K562 (cell line): Measurements from ENCODE around the gene CUEDC2. TPM values are rescaled to one million over a fixed set of nuclear protein-coding genes. Genes with fewer than 3 reads are reported as not detected.

Source experiments
- ATAC-seq: fragments of 200-7000 bp; cut with Tn5 transposase; 3 replicates; pipeline ENCODE4 v1.9.1; 2020; ENCODE audit warnings: moderate library complexity
- BruUV-seq: library from RNA; stranded (reverse); fragments of 400-500 nt; replicated peaks from 2 replicates; lab custom pipeline; 2021; lab: Mats Ljungman, UMichigan
- CTCF ChIA-PET: fragments of 300-600 bp; formaldehyde crosslinking; extraction: SDS; loops from one replicate; lab custom pipeline; 2021; ENCODE audit warnings: low intra/inter-chr PET ratio; lab: Yijun Ruan, JAX
- POLR2A ChIA-PET: fragments of 300-600, 350-650 bp; sonication (Branson Sonifier 250); formaldehyde crosslinking; extraction: SDS; loops from one replicate; lab custom pipeline; 2021; ENCODE audit warnings: antibody characterized with exemption, inconsistent platforms; lab: Yijun Ruan, JAX
- DNase-seq, 4 experiments: peaks; one replicate each; pipeline versions ENCODE4 v3.0.0 to v3.0.0-alpha.2; 2011 to 2018; ENCODE audit warnings: low spot score in 3 of 4, mixed read lengths in 3 of 4; ENCODE audit errors: extremely low read depth in 1 of 4
- FAIRE-seq: peaks from 2 replicates; lab custom pipeline; 2011; peaks lifted over from hg19 to GRCh38; lab: Jason Lieb, UNC
- H2AFZ ChIP-seq: 2 replicates; pipeline ENCODE4 v1.6.0; 2011; ENCODE audit warnings: low read depth, low read length, control low read depth, inconsistent platforms
- H3K27ac ChIP-seq: fragments of 200-600 bp; 3 replicates; pipeline ENCODE4 v1.8.0; 2011; ENCODE audit warnings: low read depth, mild to moderate bottlenecking, control low read depth, inconsistent platforms, low read length, moderate library complexity, mixed read lengths; ENCODE audit errors: extremely low read depth
- H3K27me3 ChIP-seq, 2 experiments: fragments of 300-600 bp in 1 of 2; 2 replicates in 1 of 2; 3 replicates in 1 of 2; pipeline versions ENCODE4 v1.6.0 to v1.8.0; 2011; ENCODE audit warnings: inconsistent platforms in 2 of 2, low read length in 2 of 2, mild to moderate bottlenecking in 1 of 2, mixed read lengths in 1 of 2, moderate library complexity in 1 of 2; ENCODE audit not compliant: control insufficient read depth in 2 of 2, insufficient read depth in 2 of 2
- H3K36me3 ChIP-seq: fragments of 300-600 bp; 3 replicates; pipeline ENCODE4 v1.8.0; 2011; ENCODE audit warnings: mild to moderate bottlenecking, low read length, inconsistent platforms; ENCODE audit not compliant: control insufficient read depth, insufficient read depth
- H3K4me1 ChIP-seq, 2 experiments: fragments of 200-600 bp in 1 of 2; replicated peaks in 1 of 2; 2 replicates in 1 of 2; 3 replicates in 1 of 2; pipeline versions ENCODE4 v1.5.1 to v1.8.0; 2011; ENCODE audit warnings: inconsistent platforms in 2 of 2, low read length in 2 of 2, mild to moderate bottlenecking in 1 of 2, mixed read lengths in 1 of 2, moderate library complexity in 1 of 2; ENCODE audit not compliant: control insufficient read depth in 2 of 2, insufficient read depth in 2 of 2
- H3K4me2 ChIP-seq: 2 replicates; pipeline ENCODE4 v1.6.1; 2011; ENCODE audit warnings: low read length, control low read depth, inconsistent platforms, mixed read lengths; ENCODE audit not compliant: insufficient read depth
- H3K4me3 ChIP-seq: fragments of 200-600 bp; sonication (generic), shearing (Covaris generic); 2 replicates; pipeline ENCODE4 v1.5.1; 2016; ENCODE audit warnings: control low read depth, inconsistent platforms
- H3K79me2 ChIP-seq: fragments of 200-600 bp; 3 replicates; pipeline ENCODE4 v1.8.0; 2011; ENCODE audit warnings: low read length, inconsistent platforms; ENCODE audit not compliant: control insufficient read depth, insufficient read depth
- H3K9ac ChIP-seq, 2 experiments: 2 replicates each; pipeline versions ENCODE4 v1.6.0 to v1.6.1; 2011; ENCODE audit warnings: low read depth in 2 of 2, low read length in 2 of 2, control low read depth in 1 of 2, inconsistent platforms in 1 of 2, mild to moderate bottlenecking in 1 of 2, mixed read lengths in 1 of 2; ENCODE audit not compliant: insufficient read depth in 1 of 2
- H3K9me1 ChIP-seq: one replicate; pipeline ENCODE4 v1.6.0; 2011; ENCODE audit warnings: inconsistent platforms, mild to moderate bottlenecking, low read length, moderate library complexity; ENCODE audit not compliant: control insufficient read depth, insufficient read depth
- H3K9me3 ChIP-seq: replicated peaks from 2 replicates; pipeline ENCODE4 v1.5.1; 2011; ENCODE audit warnings: low read depth, low read length, inconsistent platforms; ENCODE audit not compliant: control insufficient read depth, insufficient read depth
- H4K20me1 ChIP-seq: replicated peaks from 2 replicates; pipeline ENCODE4 v1.6.1; 2011; ENCODE audit warnings: low read length, inconsistent platforms, mixed read lengths; ENCODE audit not compliant: control insufficient read depth, insufficient read depth
- AFF4 ChIP-seq: sonication (generic); formaldehyde crosslinking; IDR thresholded peaks from 2 replicates; pipeline ENCODE4 v1.8.0; 2023; ENCODE audit warnings: mild to moderate bottlenecking, missing genetic modification reagents
- CREB3L1 ChIP-seq: fragments of 450-650 bp; IDR thresholded peaks from 2 replicates; pipeline ENCODE4 v1.6.1; 2014; ENCODE audit warnings: low read depth, mild to moderate bottlenecking, moderate library complexity, borderline replicate concordance
- L3MBTL2 ChIP-seq: fragments of 450-650 bp; IDR thresholded peaks from 2 replicates; pipeline ENCODE4 v1.6.1; 2016; ENCODE audit warnings: mild to moderate bottlenecking, moderate library complexity
- LCOR ChIP-seq: sonication (generic); formaldehyde crosslinking; IDR thresholded peaks from 2 replicates; pipeline ENCODE4 v1.8.0; 2022; ENCODE audit warnings: mild to moderate bottlenecking, missing genetic modification reagents
- MXI1 ChIP-seq: IDR thresholded peaks from 2 replicates; pipeline ENCODE4 v1.6.1; 2011; ENCODE audit warnings: low read depth, mild to moderate bottlenecking, improper control_type of control experiment, low read length
- POLR2G ChIP-seq: fragments of 200-400 bp; formaldehyde crosslinking; IDR thresholded peaks from 2 replicates; pipeline ENCODE4 v1.6.1; 2017; ENCODE audit warnings: low read depth, mild to moderate bottlenecking, antibody characterized with exemption, low read length, moderate library complexity
- ZC3H11A ChIP-seq: IDR thresholded peaks from 2 replicates; pipeline ENCODE4 v1.6.1; 2012; ENCODE audit warnings: low read depth, low read length, improper control_type of control experiment
- ZNF324 ChIP-seq: fragments of 250-450 bp; sonication (Bioruptor Pico); IDR thresholded peaks from 2 replicates; pipeline ENCODE4 v1.4.0; 2020; ENCODE audit warnings: mild to moderate bottlenecking
- ZNF699 ChIP-seq: fragments of 250-450 bp; sonication (Bioruptor Pico); IDR thresholded peaks from 2 replicates; pipeline ENCODE4 v1.8.0; 2021; ENCODE audit warnings: mild to moderate bottlenecking, moderate library complexity; ENCODE audit not compliant: insufficient replicate concordance
- WGBS: fragments of 100-300 bp; shearing (Covaris generic); methylation state at CpG from one replicate; pipeline ENCODE4 v1.1.6; 2016; ENCODE audit warnings: low coverage, mixed read lengths; ENCODE audit not compliant: insufficient coverage; ENCODE audit errors: missing lambda C conversion rate; 5-methylcytosine and 5-hydroxymethylcytosine counted together
- in situ Hi-C: fragments of 300-500 bp; cut with MboI; formaldehyde crosslinking; loops from 4 replicates; pipeline ENCODE4 v1.15.0; 2018; ENCODE audit warnings: inconsistent platforms, mixed read lengths
- intact Hi-C: fragments of 100-400 bp; cut with micrococcal nuclease; formaldehyde crosslinking; loops from 2 replicates; pipeline ENCODE4 v1.14.2; 2022
- polyA plus RNA-seq, 8 experiments: library from polyadenylated mRNA; depleted of rRNA in 4 of 8; stranded (reverse) in 5 of 8; unstranded in 3 of 8; fragments of >200 nt; fragmentation: Nextera tagmentation in 2 of 8; fragmentation: Illumina TruSeq in 1 of 8; extraction: Ambion mirVana in 2 of 8; extraction: Trizol in 1 of 8; gene quantifications; 2 replicates each; pipeline versions ENCODE4 v1.2.1 to v1.2.3, GENCODE V29; 2011 to 2014; ENCODE audit warnings: inconsistent platforms in 1 of 8, missing spikeins in 1 of 8
- total RNA-seq, 7 experiments: library from RNA; depleted of rRNA in 6 of 7; stranded (reverse); fragments of >200 nt in 6 of 7; fragmentation: Illumina TruSeq in 2 of 7; extraction: Trizol in 2 of 7; gene quantifications; 2 replicates each; pipeline versions ENCODE4 v1.2.1 to v1.2.3, GENCODE V29; 2011 to 2021; ENCODE audit warnings: low replicate concordance in 1 of 7

The CUEDC2 gene
- total and polyA plus RNA-seq, 9 of the 15 experiments (the other 6 are each of a cell fraction or from before 2014, with no cell fraction given) = 8.5 to 48.9 (median 27.4) TPM

- no peak overlapping the region for H2AFZ ChIP-seq
- DNase-seq (no peak), ATAC-seq (no peak), FAIRE-seq (no peak)
- BruUV-seq = no TSS peak
- H3K27ac ChIP-seq = no peak overlapping the region
- POLR2A ChIA-PET = interaction anchor here (0.6 to 1.0 kb wide), 2 partner anchors 50 to 290 kb away, joined by 3 read pairs; partner anchors contain the start of gene C10orf95
- H3K9ac ChIP-seq = no peak overlapping the region
- 82% methylated on average over 11 of the region's 18 CpGs for WGBS
- TF ChIP-seq ZC3H11A = no peak
- 0 out of 2 replicates have a peak, but pooled peaks have one; percentile 18 for TF ChIP-seq POLR2G
- peaks cover 9 to 51% of the 10 kb centered on the region in 2 experiments; a peak in 4 of 5 replicates for H3K4me1 ChIP-seq
- no peaks in the 10 kb centered on the region for H3K27me3 ChIP-seq
- H3K36me3 ChIP-seq = peaks cover 13% of the 10 kb centered on the region; the same call in 1 of the 3 replicates
- H3K79me2 ChIP-seq = no peaks in the 10 kb centered on the region
- H4K20me1 ChIP-seq = no peaks in the 10 kb centered on the region
- H3K9me1 ChIP-seq = no peaks in the 10 kb centered on the region
- no peaks in the 10 kb centered on the region for H3K9me3 ChIP-seq
- in situ Hi-C loops (no loop called here), intact Hi-C loops (no loop called here)
- no peak overlapping the region for H3K4me2 ChIP-seq
- CTCF ChIA-PET = no interaction called here
- H3K4me3 ChIP-seq = no peak overlapping the region
Observed at GRCh38 chr10:102401735-102402511, 30.5 kb downstream of the CUEDC2 start.

- ATAC-seq (no peak), FAIRE-seq (no peak), DNase-seq (no peak)
- Histone ChIP-seq H3K9ac (no peak overlapping the region), H3K9me3 (no peaks in the 10 kb centered on the region), H3K9me1 (no peaks in the 10 kb centered on the region), H3K4me1 (peaks cover 12 to 56% of the 10 kb centered on the region in 2 experiments; a peak in 4 of 5 replicates), H3K27ac (no peak overlapping the region), H2AFZ (no peak overlapping the region), H4K20me1 (no peaks in the 10 kb centered on the region), H3K4me3 (no peak overlapping the region), H3K27me3 (no peaks in the 10 kb centered on the region), H3K79me2 (0 out of 3 replicates have a peak, but pooled peaks cover 2% of the 10 kb centered on the region), H3K4me2 (no peak overlapping the region), H3K36me3 (peaks cover 16% of the 10 kb centered on the region; the same call in 1 of the 3 replicates)
- in situ Hi-C loops (no loop called here), intact Hi-C loops (no loop called here)
- BruUV-seq = no TSS peak
- 72% methylated on average over 7 of the region's 8 CpGs for WGBS
- POLR2A ChIA-PET = interaction anchor here (1.0 kb wide), 1 partner anchor 50 kb away, joined by 3 read pairs; the partner anchor contains the start of gene C10orf95
- CTCF ChIA-PET = no interaction called here
- TF ChIP-seq MXI1 = no peak
- no peak for TF ChIP-seq CREB3L1
- TF ChIP-seq L3MBTL2 = no peak
- no peak for TF ChIP-seq LCOR
- TF ChIP-seq AFF4 (CRISPR knock-in tag) = no peak
- TF ChIP-seq ZNF324 (CRISPR knock-in tag) = no peak
- TF ChIP-seq ZNF699 (CRISPR knock-in tag) = no peak
Observed at GRCh38 chr10:102401342-102401654, 31.1 kb downstream of the CUEDC2 start.
